Large intestine (tissue), 12 donors: Measurements from ENCODE around the gene CD70. TPM values are rescaled to one million over a fixed set of nuclear protein-coding genes. Genes with fewer than 3 reads are reported as not detected.
"Not testable (repeated sequence)": the region's sequence is repeated elsewhere in the genome, so short reads cannot be mapped to it uniquely, and the experiment has no call there.

ENCODE experiments used
- DNase-seq, 2 donors: peaks; one replicate each; pipeline versions ENCODE4 v3.0.0 to v3.0.0-alpha.2; 2013
- H3K27ac ChIP-seq: one replicate; pipeline ENCODE4 v1.5.1; 2013; ENCODE audit warnings: low read length
- H3K27me3 ChIP-seq: 2 replicates; pipeline ENCODE4 v1.6.1; 2013; ENCODE audit warnings: low read length; ENCODE audit not compliant: control insufficient read depth, insufficient read depth
- H3K36me3 ChIP-seq: 2 replicates; pipeline ENCODE4 v1.6.1; 2013; ENCODE audit warnings: low read length; ENCODE audit not compliant: control insufficient read depth, insufficient read depth
- H3K4me1 ChIP-seq: one replicate; pipeline ENCODE4 v1.6.1; 2013; ENCODE audit warnings: low read length; ENCODE audit not compliant: control insufficient read depth, insufficient read depth
- H3K4me3 ChIP-seq: one replicate; pipeline ENCODE4 v1.5.1; 2013; ENCODE audit warnings: low read length
- H3K9me3 ChIP-seq: one replicate; pipeline ENCODE4 v1.6.1; 2013; ENCODE audit warnings: mild to moderate bottlenecking, low read depth, low read length, moderate library complexity; ENCODE audit not compliant: control insufficient read depth
- WGBS: methylation state at CpG from one replicate; pipeline ENCODE4 v1.1.5; 2013; ENCODE audit warnings: low lambda C conversion rate; ENCODE audit not compliant: insufficient coverage; 5-methylcytosine and 5-hydroxymethylcytosine counted together
- long read RNA-seq, 11 donors: transcript quantifications; one replicate each; lab custom pipeline, GENCODE V29; 2026
- polyA plus RNA-seq: library from polyadenylated mRNA; unstranded; fragments of 120-200 nt; gene quantifications from one replicate; pipeline ENCODE4 v1.2.1, GENCODE V29; 2013

The CD70 gene
- not detected for polyA plus RNA-seq
- long read RNA-seq, donor 1, result 0 reads
- long read RNA-seq, donor 2, partial matches to known transcripts, result 0 of 1 reads
- long read RNA-seq, donor 2, other reads (novel, unspliced or antisense), result 0 of 1 reads
- long read RNA-seq, donor 3, result 0 reads
- long read RNA-seq, donor 4, result 0 reads
- long read RNA-seq, donor 5, result 0 reads
- long read RNA-seq, donor 6, result 0 reads
- long read RNA-seq, donor 7, result 0 reads
- long read RNA-seq, donor 8, result 0 reads
- long read RNA-seq, donor 9, result 0 reads
- long read RNA-seq, donor 10, result 0 reads
- long read RNA-seq, donor 11, result 0 reads

- DNase-seq, result no peak
- Histone ChIP-seq H3K4me3 (no peak within 1 kb of the TSS), H3K27me3 (peaks cover 72% of the 10 kb centered on the region), H3K9me3 (no peaks in the 10 kb centered on the region), H3K27ac (no peak within 1 kb of the TSS), H3K4me1 (no peaks in the 10 kb centered on the region), H3K36me3 (no peaks in the 10 kb centered on the region)
- WGBS, result no CpG with 5 or more reads among the region's 35 CpGs
These were observed at the start of gene CD70 for GRCh38 chr19:6590827-6591319. TSS of gene CD70 (minus strand) at chr19:6591150. CDS start at chr19:6591002, 148 bp downstream.

DNA sequence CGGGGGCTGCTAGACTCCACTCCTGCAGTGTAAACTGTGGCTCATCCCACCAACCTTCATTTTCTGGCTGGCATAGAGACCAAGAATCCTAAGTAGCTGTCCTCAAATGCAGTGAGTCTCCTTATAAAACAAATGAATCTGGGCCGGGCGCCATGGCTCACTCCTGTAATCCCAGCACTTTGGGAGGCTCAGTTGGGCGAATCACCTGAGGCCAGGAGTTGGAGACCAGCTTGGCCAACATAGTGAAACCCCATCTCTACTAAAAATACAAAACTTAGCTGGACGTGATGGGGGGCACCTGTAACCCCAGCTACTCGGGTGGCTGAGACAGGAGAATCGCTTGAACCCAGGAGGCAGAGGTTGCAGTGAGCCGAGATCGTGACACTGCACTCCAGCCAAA is 49.4 kb upstream of the CD70 start:
- not testable (repeated sequence) for H3K27me3 ChIP-seq, H3K36me3 ChIP-seq, H3K4me1 ChIP-seq, H3K27ac ChIP-seq, H3K9me3 ChIP-seq, H3K4me3 ChIP-seq, DNase-seq
- WGBS, result no CpG with 5 or more reads among the region's 9 CpGs

- Histone ChIP-seq H3K4me1 (no peaks in the 10 kb centered on the region), H3K27me3 (no peaks in the 10 kb centered on the region), H3K36me3 (no peaks in the 10 kb centered on the region), H3K4me3 (no peak overlapping the region), H3K27ac (no peak overlapping the region), H3K9me3 (no peaks in the 10 kb centered on the region)
- no CpG with 5 or more reads among the region's 4 CpGs for WGBS
- no peak for DNase-seq
These were observed 48.5 kb upstream of the CD70 start for GRCh38 chr19:6639439-6639838.

DNA sequence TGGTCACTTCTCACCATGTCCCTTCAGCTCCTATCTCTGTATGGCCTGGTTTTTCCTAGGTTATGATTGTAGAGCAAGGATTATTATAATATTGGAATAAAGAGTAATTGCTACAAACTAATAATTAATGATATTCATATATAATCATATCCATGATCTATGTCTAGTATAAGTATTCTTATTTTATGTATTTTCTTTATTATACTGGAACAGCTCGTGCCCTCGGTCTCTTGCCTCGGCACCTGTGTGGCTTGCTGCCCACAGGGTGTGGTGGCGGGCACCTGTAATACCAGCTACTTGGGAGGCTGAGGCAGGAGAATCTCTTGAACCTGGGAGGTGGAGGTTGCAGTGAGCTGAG is 42.5 kb upstream of the CD70 start:
- H3K27ac ChIP-seq, result not testable (repeated sequence)

DNA sequence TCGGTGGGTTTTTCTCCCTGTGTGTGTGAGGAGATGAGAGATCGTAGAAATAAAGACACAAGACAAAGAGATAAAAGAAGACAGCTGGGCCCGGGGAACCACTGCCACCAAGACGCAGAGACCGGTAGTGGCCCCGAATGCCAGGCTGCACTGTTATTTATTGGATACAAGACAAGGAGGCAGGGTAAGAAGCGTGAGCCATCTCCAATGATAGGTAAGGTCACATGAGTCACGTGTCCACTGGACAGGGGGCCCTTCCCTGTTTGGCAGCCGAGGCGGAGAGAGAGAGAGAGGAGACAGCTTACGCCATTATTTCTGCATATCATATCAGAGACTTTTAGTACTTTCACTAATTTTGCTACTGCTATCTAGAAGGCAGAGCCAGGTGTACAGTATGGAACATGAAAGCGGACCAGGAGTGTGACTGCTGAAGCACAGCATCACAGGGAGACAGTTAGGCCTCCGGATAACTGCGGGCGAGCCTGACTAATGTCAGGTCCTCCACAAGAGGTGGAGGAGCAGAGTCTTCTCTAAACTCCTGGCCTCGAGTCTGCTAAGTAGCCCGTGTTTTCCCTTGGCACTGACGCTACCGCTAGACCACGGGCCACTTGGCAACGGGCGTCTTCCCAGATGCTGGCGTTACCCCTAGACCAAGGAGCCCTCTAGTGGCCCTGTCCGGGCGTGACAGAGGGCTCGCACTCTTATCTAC is 42.0 kb upstream of the CD70 start:
- H3K4me1 ChIP-seq, H3K36me3 ChIP-seq, H3K27ac ChIP-seq, H3K4me3 ChIP-seq, H3K9me3 ChIP-seq, H3K27me3 ChIP-seq: not testable (repeated sequence)
- peak; percentile 23 to 24 for DNase-seq
- WGBS, result no CpG with 5 or more reads among the region's 26 CpGs

More for the DNA sequence above, 42.5 kb upstream of the CD70 start:
- H3K9me3 ChIP-seq, H3K4me1 ChIP-seq, DNase-seq, H3K27me3 ChIP-seq, H3K36me3 ChIP-seq, H3K4me3 ChIP-seq: not testable (repeated sequence)
- no CpG with 5 or more reads among the region's 4 CpGs for whole genome bisulfite sequencing

DNA sequence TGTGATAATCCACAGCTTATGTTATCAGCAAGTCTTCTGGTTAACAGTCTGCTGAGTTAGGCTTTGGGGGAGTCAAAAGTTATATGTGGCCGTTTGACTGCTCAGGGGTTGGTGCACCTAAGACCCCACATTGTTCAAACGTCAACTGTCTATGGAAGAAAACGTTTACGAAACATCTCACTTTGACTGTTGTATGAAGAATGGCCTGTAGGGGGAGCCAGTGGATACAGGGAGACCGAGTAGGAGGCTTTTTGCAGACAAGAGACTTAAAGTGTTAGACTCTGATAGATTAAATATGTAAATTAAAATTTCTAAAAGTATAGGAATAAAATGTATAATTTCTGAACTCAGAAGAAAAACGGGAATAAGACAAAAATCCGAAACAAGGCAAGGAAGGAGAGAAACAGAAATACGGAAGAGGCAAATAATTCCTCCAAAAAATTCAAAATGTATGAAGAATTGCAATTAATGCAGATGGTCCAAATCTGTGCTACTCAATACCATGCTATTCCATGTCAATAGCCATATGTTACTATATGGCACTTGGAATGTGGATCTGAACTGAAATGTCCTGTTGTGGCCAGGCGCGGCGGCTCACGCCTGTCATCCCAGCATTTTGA is 41.2 kb upstream of the CD70 start:
- H3K9me3 ChIP-seq, result no peaks in the 10 kb centered on the region

DNA sequence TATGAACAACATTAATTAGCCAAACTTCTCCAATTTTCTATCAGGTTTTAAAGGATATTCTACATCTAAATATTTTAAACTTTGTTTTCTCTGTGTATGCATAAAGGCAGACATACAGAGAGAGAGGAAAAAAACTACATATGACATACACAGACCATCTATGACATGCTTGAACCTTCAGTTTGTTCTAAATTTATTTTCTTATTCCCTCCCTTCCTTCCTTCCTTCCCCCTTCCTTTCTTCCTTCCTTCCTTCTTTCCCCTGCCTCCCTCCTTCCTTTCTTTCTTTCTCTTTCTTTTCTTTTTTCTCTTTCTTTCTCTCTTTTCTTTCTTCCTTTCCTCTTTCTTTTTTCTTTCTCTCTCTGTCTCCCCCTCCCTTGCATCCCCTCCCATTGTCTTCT is 35.8 kb upstream of the CD70 start:
- H3K9me3 ChIP-seq, result peaks cover 4% of the 10 kb centered on the region
- no peaks in the 10 kb centered on the region for H3K27me3 ChIP-seq
- H3K4me3 ChIP-seq, result no peak overlapping the region
- H3K4me1 ChIP-seq, result no peaks in the 10 kb centered on the region
- no peaks in the 10 kb centered on the region for H3K36me3 ChIP-seq
- DNase-seq, result no peak
- no peak overlapping the region for H3K27ac ChIP-seq

More for the DNA sequence above, 41.2 kb upstream of the CD70 start:
- Histone ChIP-seq H3K27me3 (no peaks in the 10 kb centered on the region), H3K4me1 (no peaks in the 10 kb centered on the region), H3K36me3 (no peaks in the 10 kb centered on the region), H3K27ac (no peak overlapping the region), H3K4me3 (no peak overlapping the region)
- peak; percentile 50 to 57 for DNase-seq
- 13% methylated on average over 2 of the region's 12 CpGs for WGBS

DNA sequence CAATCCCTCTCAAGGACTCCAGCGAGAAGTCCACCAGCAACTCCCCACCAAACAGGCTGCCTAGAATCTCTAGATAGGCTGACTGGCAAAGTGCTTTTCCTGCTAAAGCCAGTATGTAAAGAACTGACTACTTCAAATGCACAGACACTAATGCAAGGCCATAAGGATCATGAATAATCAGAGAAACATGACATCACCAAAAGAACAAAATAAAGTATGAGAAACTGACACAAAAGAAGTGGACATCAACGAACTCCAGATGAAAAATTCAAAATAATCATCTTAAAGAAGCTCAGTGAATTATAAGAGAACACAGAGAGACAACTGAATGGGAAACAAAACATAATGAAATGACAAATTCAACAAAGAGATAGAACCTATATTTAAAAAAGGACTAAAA is 26.4 kb upstream of the CD70 start:
- no peak for DNase-seq
- Histone ChIP-seq H3K27me3 (no peaks in the 10 kb centered on the region), H3K4me1 (no peaks in the 10 kb centered on the region), H3K9me3 (peaks cover 2% of the 10 kb centered on the region), H3K4me3 (no peak overlapping the region), H3K27ac (no peak overlapping the region), H3K36me3 (no peaks in the 10 kb centered on the region)
- WGBS, result 78% methylated on average over 1 of the region's 2 CpGs

DNA sequence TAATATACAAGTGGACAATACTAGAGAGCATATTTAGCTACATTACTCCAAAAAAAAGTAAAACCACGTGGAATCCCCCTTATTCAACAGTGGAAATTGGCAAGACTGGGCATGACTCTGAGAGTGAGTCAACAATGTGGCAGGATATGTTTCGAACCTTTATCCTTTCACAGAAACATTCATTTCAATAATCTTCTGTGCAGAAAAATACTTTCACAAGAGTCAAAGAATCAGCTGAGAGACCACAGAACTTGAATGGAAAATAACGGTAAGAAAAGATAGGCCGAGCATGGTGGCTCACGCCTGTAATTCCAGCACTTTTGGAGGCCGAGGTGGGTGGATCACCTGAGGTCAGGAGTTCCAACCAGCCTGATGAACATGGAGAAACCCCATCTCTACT is 25.1 kb upstream of the CD70 start:
- H3K4me3 ChIP-seq, result no peak overlapping the region
- H3K27me3 ChIP-seq, result peaks cover 5% of the 10 kb centered on the region
- peaks cover 2% of the 10 kb centered on the region for H3K9me3 ChIP-seq
- H3K27ac ChIP-seq, result no peak overlapping the region
- H3K36me3 ChIP-seq, result no peaks in the 10 kb centered on the region
- H3K4me1 ChIP-seq, result no peaks in the 10 kb centered on the region
- 100% methylated on average over 2 of the region's 6 CpGs for WGBS
- no peak for DNase-seq

DNA sequence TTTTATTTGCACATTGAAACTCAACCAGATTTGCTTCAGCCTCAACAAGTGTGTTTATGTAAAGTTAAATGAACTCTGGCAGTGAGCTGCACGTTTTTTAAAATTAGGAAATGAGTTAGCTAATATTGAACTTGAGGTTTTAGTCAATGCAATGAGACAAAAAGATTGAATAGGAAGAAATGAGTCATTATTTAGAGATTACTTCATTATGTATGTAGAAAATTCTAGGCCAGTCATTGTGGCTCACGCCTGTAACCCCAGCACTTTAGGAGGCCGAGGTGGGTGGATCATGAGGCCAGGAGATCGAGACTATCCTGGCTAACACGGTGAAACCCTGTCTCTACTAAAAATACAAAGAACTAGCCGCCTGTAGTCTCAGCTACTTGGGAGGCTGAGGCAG is 22.8 kb upstream of the CD70 start:
- H3K27ac ChIP-seq, result no peak overlapping the region
- H3K27me3 ChIP-seq, result peaks cover 11% of the 10 kb centered on the region
- no peaks in the 10 kb centered on the region for H3K36me3 ChIP-seq
- H3K4me3 ChIP-seq, result no peak overlapping the region
- peaks cover 2% of the 10 kb centered on the region for H3K9me3 ChIP-seq
- no peaks in the 10 kb centered on the region for H3K4me1 ChIP-seq
- DNase-seq, result no peak
- WGBS, result 100% methylated on average over 1 of the region's 6 CpGs
